Panc1 (cell line): Measurements from ENCODE around the gene DOCK8. TPM values are rescaled to one million over a fixed set of nuclear protein-coding genes. Genes with fewer than 3 reads are reported as not detected.

ENCODE experiments used
- ATAC-seq: fragments of 200-7000 bp; cut with Tn5 transposase; 2 replicates; pipeline ENCODE4 v1.9.1; 2020; ENCODE audit warnings: mild to moderate bottlenecking, moderate library complexity
- BruUV-seq: library from RNA; stranded (reverse); fragments of 400-500 nt; replicated peaks from 2 replicates; lab custom pipeline; 2021; lab: Mats Ljungman, UMichigan
- CTCF ChIA-PET: fragments of 300-600 bp; sonication (Branson Sonifier 250); formaldehyde crosslinking; loops from one replicate; lab custom pipeline; 2022; ENCODE audit warnings: antibody characterized with exemption; lab: Charles Lee
- POLR2A ChIA-PET: fragments of 300-600 bp; sonication (Branson Sonifier 250); formaldehyde crosslinking; loops from one replicate; lab custom pipeline; 2022; ENCODE audit warnings: antibody characterized with exemption; lab: Charles Lee
- DNase-seq: peaks from one replicate; pipeline ENCODE4 v3.0.0-alpha.2; 2010; ENCODE audit warnings: low read depth, low spot score
- H3K27ac ChIP-seq: 2 replicates; pipeline ENCODE4 v1.5.1; 2011; ENCODE audit warnings: mild to moderate bottlenecking, low read length, inconsistent platforms
- H3K27me3 ChIP-seq: fragments of 200-500 bp; sonication (Bioruptor generic); 2 replicates; pipeline ENCODE4 v1.6.0; 2014; ENCODE audit warnings: low read length, inconsistent platforms; ENCODE audit not compliant: control insufficient read depth, insufficient read depth
- H3K36me3 ChIP-seq: fragments of 200-500 bp; sonication (Bioruptor generic); 2 replicates; pipeline ENCODE4 v1.5.1; 2014; ENCODE audit warnings: inconsistent platforms, mild to moderate bottlenecking, low read length, moderate library complexity; ENCODE audit not compliant: control insufficient read depth, insufficient read depth
- H3K4me1 ChIP-seq: 2 replicates; pipeline ENCODE4 v1.5.1; 2011; ENCODE audit warnings: inconsistent platforms, mild to moderate bottlenecking, low read length, moderate library complexity; ENCODE audit not compliant: control insufficient read depth, insufficient read depth
- H3K4me3 ChIP-seq, 2 experiments: 2 replicates each; pipeline ENCODE4 v1.5.1; 2011 to 2012; ENCODE audit warnings: low read depth in 2 of 2, low read length in 2 of 2, mild to moderate bottlenecking in 2 of 2, inconsistent platforms in 1 of 2, moderate library complexity in 1 of 2
- H3K9me3 ChIP-seq: fragments of 200-500 bp; sonication (Bioruptor generic); 2 replicates; pipeline ENCODE4 v1.5.1; 2014; ENCODE audit warnings: low read depth, mild to moderate bottlenecking, inconsistent platforms, low read length, moderate library complexity; ENCODE audit not compliant: control insufficient read depth, insufficient read depth
- POLR2AphosphoS5 ChIP-seq: IDR thresholded peaks from 2 replicates; pipeline ENCODE4 v1.6.1; 2012; ENCODE audit warnings: mild to moderate bottlenecking, low read depth, low read length, moderate library complexity
- SIN3A ChIP-seq: IDR thresholded peaks from 2 replicates; pipeline ENCODE4 v1.6.1; 2012; ENCODE audit warnings: low read depth, mild to moderate bottlenecking, low read length, moderate library complexity, borderline replicate concordance; ENCODE audit not compliant: insufficient read depth
- TCF7L2 ChIP-seq: IDR thresholded peaks from 2 replicates; pipeline ENCODE4 v1.6.1; 2011; ENCODE audit warnings: mild to moderate bottlenecking, low read depth, low read length, inconsistent platforms
- in situ Hi-C: cut with HindIII; loops from 2 replicates; pipeline ENCODE4 v1.10.0; 2016; ENCODE audit warnings: low sequenced_read_pairs, low pct_unique_long_range_greater_than_20kb
- intact Hi-C: fragments of 100-400 bp; cut with micrococcal nuclease; formaldehyde crosslinking; loops from one replicate; pipeline ENCODE4 v1.10.0; 2022; ENCODE audit not compliant: unreplicated experiment
- total RNA-seq: library from RNA; stranded (reverse); gene quantifications from one replicate; pipeline ENCODE4 v1.2.1, GENCODE V29; 2021; ENCODE audit not compliant: unreplicated experiment
- TF ChIP-seq, protein P1 (sequence below): fragments of 450-650 bp; IDR thresholded peaks from 2 replicates; pipeline ENCODE4 v1.5.1; 2017; ENCODE audit warnings: mild to moderate bottlenecking
- TF ChIP-seq, protein P2 (sequence below), 2 experiments: IDR thresholded peaks; 2 replicates each; pipeline ENCODE4 v1.6.1; 2011 to 2012; ENCODE audit warnings: low read depth in 2 of 2, control low read depth in 1 of 2, low read length in 1 of 2, mild to moderate bottlenecking in 1 of 2, moderate library complexity in 1 of 2; ENCODE audit not compliant: insufficient read depth in 1 of 2

The DOCK8 gene
- total RNA-seq, 1 experiment from 2014 or later = 1.4 TPM

DNA sequence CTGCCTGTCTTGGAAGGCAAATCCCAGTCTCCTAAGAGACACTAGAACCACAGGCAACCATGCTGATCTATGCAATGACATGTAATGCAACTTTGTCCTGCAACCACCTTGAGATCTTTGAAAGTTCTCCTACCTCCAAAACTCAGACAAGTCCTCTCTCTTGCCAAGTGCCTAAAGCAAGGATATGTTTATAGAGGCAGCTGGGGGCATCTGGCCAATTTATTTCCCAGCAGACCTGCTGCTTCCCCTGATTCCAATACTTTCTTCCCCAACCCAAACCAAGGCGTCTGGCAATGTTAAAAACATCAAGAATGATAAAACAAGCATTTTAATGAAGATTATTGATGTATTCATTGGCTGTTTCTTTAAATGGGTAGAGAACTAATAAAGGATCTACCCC lies 138.4 kb downstream of the DOCK8 start:
- ChIA-PET CTCF (no interaction called here), POLR2A (no interaction called here)
- H3K27me3 ChIP-seq = no peaks in the 10 kb centered on the region
- H3K27ac ChIP-seq = no peak overlapping the region
- TF ChIP-seq, protein P1, sequence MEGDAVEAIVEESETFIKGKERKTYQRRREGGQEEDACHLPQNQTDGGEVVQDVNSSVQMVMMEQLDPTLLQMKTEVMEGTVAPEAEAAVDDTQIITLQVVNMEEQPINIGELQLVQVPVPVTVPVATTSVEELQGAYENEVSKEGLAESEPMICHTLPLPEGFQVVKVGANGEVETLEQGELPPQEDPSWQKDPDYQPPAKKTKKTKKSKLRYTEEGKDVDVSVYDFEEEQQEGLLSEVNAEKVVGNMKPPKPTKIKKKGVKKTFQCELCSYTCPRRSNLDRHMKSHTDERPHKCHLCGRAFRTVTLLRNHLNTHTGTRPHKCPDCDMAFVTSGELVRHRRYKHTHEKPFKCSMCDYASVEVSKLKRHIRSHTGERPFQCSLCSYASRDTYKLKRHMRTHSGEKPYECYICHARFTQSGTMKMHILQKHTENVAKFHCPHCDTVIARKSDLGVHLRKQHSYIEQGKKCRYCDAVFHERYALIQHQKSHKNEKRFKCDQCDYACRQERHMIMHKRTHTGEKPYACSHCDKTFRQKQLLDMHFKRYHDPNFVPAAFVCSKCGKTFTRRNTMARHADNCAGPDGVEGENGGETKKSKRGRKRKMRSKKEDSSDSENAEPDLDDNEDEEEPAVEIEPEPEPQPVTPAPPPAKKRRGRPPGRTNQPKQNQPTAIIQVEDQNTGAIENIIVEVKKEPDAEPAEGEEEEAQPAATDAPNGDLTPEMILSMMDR = no peak
- TF ChIP-seq TCF7L2 = no peak
- no peak for TF ChIP-seq POLR2AphosphoS5
- TF ChIP-seq SIN3A = no peak
- TF ChIP-seq, protein P2, sequence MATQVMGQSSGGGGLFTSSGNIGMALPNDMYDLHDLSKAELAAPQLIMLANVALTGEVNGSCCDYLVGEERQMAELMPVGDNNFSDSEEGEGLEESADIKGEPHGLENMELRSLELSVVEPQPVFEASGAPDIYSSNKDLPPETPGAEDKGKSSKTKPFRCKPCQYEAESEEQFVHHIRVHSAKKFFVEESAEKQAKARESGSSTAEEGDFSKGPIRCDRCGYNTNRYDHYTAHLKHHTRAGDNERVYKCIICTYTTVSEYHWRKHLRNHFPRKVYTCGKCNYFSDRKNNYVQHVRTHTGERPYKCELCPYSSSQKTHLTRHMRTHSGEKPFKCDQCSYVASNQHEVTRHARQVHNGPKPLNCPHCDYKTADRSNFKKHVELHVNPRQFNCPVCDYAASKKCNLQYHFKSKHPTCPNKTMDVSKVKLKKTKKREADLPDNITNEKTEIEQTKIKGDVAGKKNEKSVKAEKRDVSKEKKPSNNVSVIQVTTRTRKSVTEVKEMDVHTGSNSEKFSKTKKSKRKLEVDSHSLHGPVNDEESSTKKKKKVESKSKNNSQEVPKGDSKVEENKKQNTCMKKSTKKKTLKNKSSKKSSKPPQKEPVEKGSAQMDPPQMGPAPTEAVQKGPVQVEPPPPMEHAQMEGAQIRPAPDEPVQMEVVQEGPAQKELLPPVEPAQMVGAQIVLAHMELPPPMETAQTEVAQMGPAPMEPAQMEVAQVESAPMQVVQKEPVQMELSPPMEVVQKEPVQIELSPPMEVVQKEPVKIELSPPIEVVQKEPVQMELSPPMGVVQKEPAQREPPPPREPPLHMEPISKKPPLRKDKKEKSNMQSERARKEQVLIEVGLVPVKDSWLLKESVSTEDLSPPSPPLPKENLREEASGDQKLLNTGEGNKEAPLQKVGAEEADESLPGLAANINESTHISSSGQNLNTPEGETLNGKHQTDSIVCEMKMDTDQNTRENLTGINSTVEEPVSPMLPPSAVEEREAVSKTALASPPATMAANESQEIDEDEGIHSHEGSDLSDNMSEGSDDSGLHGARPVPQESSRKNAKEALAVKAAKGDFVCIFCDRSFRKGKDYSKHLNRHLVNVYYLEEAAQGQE (IDR thresholded peaks at IDR 0.05; ENCODE audit: insufficient read depth in 1 of 2, low read depth in 2 of 2, low read length in 1 of 2) = no peak
- intact Hi-C loops (no loop called here), in situ Hi-C loops (no loop called here)
- H3K9me3 ChIP-seq = no peaks in the 10 kb centered on the region
- no peaks in the 10 kb centered on the region for H3K4me1 ChIP-seq
- ATAC-seq (no peak), DNase-seq (no peak)
- no peak overlapping the region for H3K4me3 ChIP-seq
- no TSS peak for BruUV-seq
- H3K36me3 ChIP-seq = no peaks in the 10 kb centered on the region

DNA sequence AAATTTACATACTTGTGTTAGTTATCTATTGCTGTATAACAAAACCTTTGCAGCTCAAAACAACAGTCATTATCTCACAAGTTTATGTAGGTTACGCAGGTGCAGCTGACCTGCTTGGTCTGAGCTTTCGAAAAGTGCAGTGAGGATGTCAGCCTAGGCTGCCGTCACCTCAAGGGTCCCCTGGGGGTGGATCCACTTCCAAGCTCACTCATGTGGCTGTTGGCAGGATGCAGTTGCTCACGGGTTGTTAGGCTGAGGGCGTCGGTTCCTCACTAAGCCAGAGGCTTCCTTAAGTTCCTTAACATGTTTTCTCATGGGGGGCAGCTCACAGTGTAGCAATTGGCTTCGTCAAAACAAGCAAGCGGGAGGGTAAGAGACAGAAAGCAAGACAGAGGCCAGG lies 139.8 kb downstream of the DOCK8 start:
- H3K27me3 ChIP-seq = no peaks in the 10 kb centered on the region
- BruUV-seq = no TSS peak
- no peak overlapping the region for H3K27ac ChIP-seq
- DNase-seq = no peak
- POLR2A ChIA-PET = no interaction called here
- H3K4me1 ChIP-seq = no peaks in the 10 kb centered on the region
- intact Hi-C loops (no loop called here), in situ Hi-C loops (no loop called here)
- CTCF ChIA-PET = no interaction called here
- H3K36me3 ChIP-seq = no peaks in the 10 kb centered on the region
- no peaks in the 10 kb centered on the region for H3K9me3 ChIP-seq
- H3K4me3 ChIP-seq = no peak overlapping the region
- no peak for ATAC-seq
- TF ChIP-seq, protein P1 = no peak
- no peak for TF ChIP-seq POLR2AphosphoS5
- TF ChIP-seq TCF7L2 = no peak
- TF ChIP-seq SIN3A = no peak
- TF ChIP-seq, protein P2 (IDR thresholded peaks at IDR 0.05; ENCODE audit: insufficient read depth in 1 of 2, low read depth in 2 of 2, low read length in 1 of 2) = no peak
